ENCODE results near the gene GSDMA. TPM values are rescaled to one million over a fixed set of nuclear protein-coding genes. Genes with fewer than 3 reads are reported as not detected.

GSDMA gene
- total RNA-seq, 1 donor from 2014 or later: not detected

GRCh38 chr17:40014375-40014980 is 51.7 kb downstream of the GSDMA start:
- H3K27ac Mint-ChIP-seq: no peak overlapping the region
- no peak overlapping the region for H3K4me3 Mint-ChIP-seq
- H3K36me3 Mint-ChIP-seq: no peaks in the 10 kb centered on the region
- no peaks in the 10 kb centered on the region for H3K9me3 Mint-ChIP-seq
- no peak for DNase-seq (ENCODE audit: extremely low spot score, unreplicated experiment)
- H3K27me3 Mint-ChIP-seq: peaks cover 4% of the 10 kb centered on the region
- TF ChIP-seq CTCF (conservative IDR thresholded peaks at IDR 0.05): no peak
- H3K4me1 Mint-ChIP-seq (ENCODE audit: unreplicated experiment): peaks cover 16% of the 10 kb centered on the region

DNA sequence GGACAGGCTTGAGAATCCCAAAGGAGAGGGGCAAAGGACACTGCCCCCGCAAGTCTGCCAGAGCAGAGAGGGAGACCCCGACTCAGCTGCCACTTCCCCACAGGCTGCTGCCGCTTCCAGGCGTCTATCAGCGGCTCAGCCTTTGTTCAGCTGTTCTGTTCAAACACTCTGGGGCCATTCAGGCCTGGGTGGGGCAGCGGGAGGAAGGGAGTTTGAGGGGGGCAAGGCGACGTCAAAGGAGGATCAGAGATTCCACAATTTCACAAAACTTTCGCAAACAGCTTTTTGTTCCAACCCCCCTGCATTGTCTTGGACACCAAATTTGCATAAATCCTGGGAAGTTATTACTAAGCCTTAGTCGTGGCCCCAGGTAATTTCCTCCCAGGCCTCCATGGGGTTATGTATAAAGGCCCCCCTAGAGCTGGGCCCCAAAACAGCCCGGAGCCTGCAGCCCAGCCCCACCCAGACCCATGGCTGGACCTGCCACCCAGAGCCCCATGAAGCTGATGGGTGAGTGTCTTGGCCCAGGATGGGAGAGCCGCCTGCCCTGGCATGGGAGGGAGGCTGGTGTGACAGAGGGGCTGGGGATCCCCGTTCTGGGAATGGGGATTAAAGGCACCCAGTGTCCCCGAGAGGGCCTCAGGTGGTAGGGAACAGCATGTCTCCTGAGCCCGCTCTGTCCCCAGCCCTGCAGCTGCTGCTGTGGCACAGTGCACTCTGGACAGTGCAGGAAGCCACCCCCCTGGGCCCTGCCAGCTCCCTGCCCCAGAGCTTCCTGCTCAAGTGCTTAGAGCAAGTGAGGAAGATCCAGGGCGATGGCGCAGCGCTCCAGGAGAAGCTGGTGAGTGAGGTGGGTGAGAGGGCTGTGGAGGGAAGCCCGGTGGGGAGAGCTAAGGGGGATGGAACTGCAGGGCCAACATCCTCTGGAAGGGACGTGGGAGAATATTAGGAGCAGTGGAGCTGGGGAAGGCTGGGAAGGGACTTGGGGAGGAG is 52.5 kb downstream of the GSDMA start, which contains the start of gene CSF3:
CSF3 (plus strand) TSS at position 436 of the 993 bp plus-strand sequence; CDS start at position 471, 35 bp downstream.
- no peaks in the 10 kb centered on the region for H3K9me3 Mint-ChIP-seq
- no peak within 1 kb of the TSS for H3K4me3 Mint-ChIP-seq
- no peak for TF ChIP-seq CTCF (conservative IDR thresholded peaks at IDR 0.05)
- H3K4me1 Mint-ChIP-seq (ENCODE audit: unreplicated experiment): peaks cover 16% of the 10 kb centered on the region
- H3K36me3 Mint-ChIP-seq: no peaks in the 10 kb centered on the region
- peaks cover 4% of the 10 kb centered on the region for H3K27me3 Mint-ChIP-seq
- H3K27ac Mint-ChIP-seq: no peak within 1 kb of the TSS
- DNase-seq (ENCODE audit: extremely low spot score, unreplicated experiment): no peak

DNA sequence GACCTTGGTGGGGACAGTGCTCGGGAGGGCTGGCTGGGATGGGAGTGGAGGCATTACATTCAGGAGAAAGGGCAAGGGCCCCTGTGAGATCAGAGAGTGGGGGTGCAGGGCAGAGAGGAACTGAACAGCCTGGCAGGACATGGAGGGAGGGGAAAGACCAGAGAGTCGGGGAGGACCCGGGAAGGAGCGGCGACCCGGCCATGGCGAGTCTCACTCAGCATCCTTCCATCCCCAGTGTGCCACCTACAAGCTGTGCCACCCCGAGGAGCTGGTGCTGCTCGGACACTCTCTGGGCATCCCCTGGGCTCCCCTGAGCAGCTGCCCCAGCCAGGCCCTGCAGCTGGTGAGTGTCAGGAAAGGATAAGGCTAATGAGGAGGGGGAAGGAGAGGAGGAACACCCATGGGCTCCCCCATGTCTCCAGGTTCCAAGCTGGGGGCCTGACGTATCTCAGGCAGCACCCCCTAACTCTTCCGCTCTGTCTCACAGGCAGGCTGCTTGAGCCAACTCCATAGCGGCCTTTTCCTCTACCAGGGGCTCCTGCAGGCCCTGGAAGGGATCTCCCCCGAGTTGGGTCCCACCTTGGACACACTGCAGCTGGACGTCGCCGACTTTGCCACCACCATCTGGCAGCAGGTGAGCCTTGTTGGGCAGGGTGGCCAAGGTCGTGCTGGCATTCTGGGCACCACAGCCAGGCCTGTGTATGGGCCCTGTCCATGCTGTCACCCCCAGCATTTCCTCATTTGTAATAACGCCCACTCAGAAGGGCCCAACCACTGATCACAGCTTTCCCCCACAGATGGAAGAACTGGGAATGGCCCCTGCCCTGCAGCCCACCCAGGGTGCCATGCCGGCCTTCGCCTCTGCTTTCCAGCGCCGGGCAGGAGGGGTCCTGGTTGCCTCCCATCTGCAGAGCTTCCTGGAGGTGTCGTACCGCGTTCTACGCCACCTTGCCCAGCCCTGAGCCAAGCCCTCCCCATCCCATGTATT is 53.5 kb downstream of the GSDMA start:
- Mint-ChIP-seq H3K4me3 (no peak overlapping the region), H3K27ac (no peak overlapping the region), H3K36me3 (peaks cover 2% of the 10 kb centered on the region)

GRCh38 chr17:40017422-40018080 is 54.7 kb downstream of the GSDMA start:
- no peak for TF ChIP-seq CTCF (conservative IDR thresholded peaks at IDR 0.05)
- Mint-ChIP-seq H3K4me1 (ENCODE audit: unreplicated experiment) (peaks cover 16% of the 10 kb centered on the region), H3K27ac (no peak overlapping the region), H3K4me3 (no peak overlapping the region), H3K27me3 (peaks cover 4% of the 10 kb centered on the region), H3K36me3 (peaks cover 4% of the 10 kb centered on the region), H3K9me3 (no peaks in the 10 kb centered on the region)
- no peak for DNase-seq (ENCODE audit: extremely low spot score, unreplicated experiment)

More for the DNA sequence above, 53.5 kb downstream of the GSDMA start:
- TF ChIP-seq CTCF (conservative IDR thresholded peaks at IDR 0.05): no peak
- Mint-ChIP-seq H3K4me1 (ENCODE audit: unreplicated experiment) (peaks cover 16% of the 10 kb centered on the region), H3K27me3 (peaks cover 4% of the 10 kb centered on the region), H3K9me3 (no peaks in the 10 kb centered on the region)
- DNase-seq (ENCODE audit: extremely low spot score, unreplicated experiment): no peak

Measured in type B pancreatic cell (in vitro differentiated cells).